CD4-positive, alpha-beta T cell (primary cell): Measurements from ENCODE around the gene ZNF628. TPM values are rescaled to one million over a fixed set of nuclear protein-coding genes. Genes with fewer than 3 reads are reported as not detected.

Experiments
- ATAC-seq: fragments of 200-7000 bp; cut with Tn5 transposase; one replicate; pipeline ENCODE4 v1.10.0; 2022; ENCODE audit warnings: mild to moderate bottlenecking; ENCODE audit not compliant: poor library complexity
- CTCF ChIA-PET: fragments of 350-600 bp; sonication (Branson Sonifier 250); formaldehyde crosslinking; loops from one replicate; lab custom pipeline; 2021; ENCODE audit warnings: antibody characterized with exemption, inconsistent platforms; lab: Charles Lee
- POLR2A ChIA-PET: fragments of 350-600 bp; sonication (Branson Sonifier 250); formaldehyde crosslinking; loops from one replicate; lab custom pipeline; 2021; ENCODE audit warnings: antibody characterized with exemption, inconsistent platforms; lab: Charles Lee
- DNase-seq, 14 experiments: peaks; one replicate each; pipeline ENCODE4 v3.0.0-alpha.2; 2013 to 2020; ENCODE audit warnings: mixed read lengths in 2 of 14
- H3K27ac ChIP-seq, 2 donors: one replicate each; pipeline versions ENCODE4 v1.5.1 to v1.7.0; 2013; ENCODE audit warnings: low read length in 2 of 2, low read depth in 1 of 2, mild to moderate bottlenecking in 1 of 2
- H3K27me3 ChIP-seq, 2 experiments: 1 replicate in 1 of 2; 2 replicates in 1 of 2; pipeline versions ENCODE4 v1.6.1 to v1.7.0; 2013; ENCODE audit warnings: low read length in 2 of 2, control low read depth in 1 of 2, mild to moderate bottlenecking in 1 of 2, moderate library complexity in 1 of 2; ENCODE audit not compliant: insufficient read depth in 2 of 2, control insufficient read depth in 1 of 2
- H3K36me3 ChIP-seq: one replicate; pipeline ENCODE4 v1.6.1; 2013; ENCODE audit warnings: low read length, control low read depth; ENCODE audit not compliant: insufficient read depth
- H3K4me1 ChIP-seq: one replicate; pipeline ENCODE4 v1.6.1; 2013; ENCODE audit warnings: low read length, control low read depth; ENCODE audit not compliant: insufficient read depth
- H3K4me3 ChIP-seq: one replicate; pipeline ENCODE4 v1.5.1; 2013; ENCODE audit warnings: mild to moderate bottlenecking, low read length, moderate library complexity
- H3K9me3 ChIP-seq, 2 experiments: 1 replicate in 1 of 2; 2 replicates in 1 of 2; pipeline versions ENCODE4 v1.6.1 to v1.7.0; 2013; ENCODE audit warnings: low read length in 2 of 2, mild to moderate bottlenecking in 2 of 2, control low read depth in 1 of 2, moderate library complexity in 1 of 2; ENCODE audit not compliant: control insufficient read depth in 1 of 2, insufficient read depth in 1 of 2
- H3K27ac Mint-ChIP-seq: one replicate; pipeline ENCODE4 v1.8.0; 2020; ENCODE audit warnings: mixed read lengths
- H3K27me3 Mint-ChIP-seq: one replicate; pipeline ENCODE4 v1.8.0; 2021; ENCODE audit warnings: mixed read lengths
- H3K36me3 Mint-ChIP-seq: one replicate; pipeline ENCODE4 v1.8.0; 2021; ENCODE audit warnings: low read depth, mixed read lengths
- H3K4me1 Mint-ChIP-seq: one replicate; pipeline ENCODE4 v1.8.0; 2021; ENCODE audit warnings: low read depth, mixed read lengths
- H3K4me3 Mint-ChIP-seq: one replicate; pipeline ENCODE4 v1.8.0; 2020; ENCODE audit warnings: mild to moderate bottlenecking, mixed read lengths
- H3K9me3 Mint-ChIP-seq: one replicate; pipeline ENCODE4 v1.8.0; 2020; ENCODE audit warnings: mixed read lengths
- CTCF ChIP-seq: fragments of 200-600 bp; IDR thresholded peaks from one replicate; pipeline ENCODE4 v1.8.0; 2022; ENCODE audit warnings: antibody characterized with exemption, mild to moderate bottlenecking
- intact Hi-C, 2 experiments: fragments of 100-400 bp; cut with DNase I in 1 of 2; cut with micrococcal nuclease in 1 of 2; formaldehyde crosslinking; loops; one replicate each; pipeline versions ENCODE4 v1.15.1 to v1.9.0; 2023 to 2025; cut with DNase I, micrococcal nuclease
- total RNA-seq, 174 experiments: library from RNA in 2 of 174; stranded (reverse) in 2 of 174; gene quantifications; one replicate each; pipeline ENCODE4 v1.2.3 and lab custom pipeline; 2021 to 2026

Gene ZNF628
- total RNA-seq, 2 experiments from 2014 or later: 26.6 to 27.2 TPM

GRCh38 chr19:55529636-55530234, 53.3 kb downstream of the ZNF628 start:
- H3K4me3 ChIP-seq: no peak overlapping the region
- Mint-ChIP-seq H3K9me3 (no peaks in the 10 kb centered on the region), H3K4me3 (no peak overlapping the region), H3K36me3 (no peaks in the 10 kb centered on the region), H3K27ac (no peak overlapping the region), H3K27me3 (no peaks in the 10 kb centered on the region), H3K4me1 (no peaks in the 10 kb centered on the region)
- DNase-seq: peak in 1 of 14 experiments; percentile 12
- no peak overlapping the region for H3K27ac ChIP-seq
- CTCF ChIA-PET: no interaction called here
- H3K9me3 ChIP-seq: no peaks in the 10 kb centered on the region
- no peak for TF ChIP-seq CTCF
- no peaks in the 10 kb centered on the region for H3K27me3 ChIP-seq
- POLR2A ChIA-PET: no interaction called here
- ATAC-seq: no peak
- no peaks in the 10 kb centered on the region for H3K36me3 ChIP-seq
- intact Hi-C loops: no loop called here
- no peaks in the 10 kb centered on the region for H3K4me1 ChIP-seq

- intact Hi-C loops: no loop called here
Measured at GRCh38 chr19:55530996-55531395, 54.6 kb downstream of the ZNF628 start.

More at GRCh38 chr19:55530996-55531395, 54.6 kb downstream of the ZNF628 start:
- Histone ChIP-seq H3K27ac (no peak overlapping the region), H3K4me1 (no peaks in the 10 kb centered on the region), H3K4me3 (no peak overlapping the region), H3K9me3 (no peaks in the 10 kb centered on the region), H3K27me3 (no peaks in the 10 kb centered on the region), H3K36me3 (no peaks in the 10 kb centered on the region)
- no peak overlapping the region for H3K27ac Mint-ChIP-seq
- H3K4me3 Mint-ChIP-seq: no peak overlapping the region
- ChIA-PET POLR2A (no interaction called here), CTCF (no interaction called here)
- H3K27me3 Mint-ChIP-seq: no peaks in the 10 kb centered on the region
- TF ChIP-seq CTCF: no peak
- H3K4me1 Mint-ChIP-seq: no peaks in the 10 kb centered on the region
- no peaks in the 10 kb centered on the region for H3K9me3 Mint-ChIP-seq
- peak in 1 of 14 experiments; percentile 10 for DNase-seq
- no peak for ATAC-seq
- no peaks in the 10 kb centered on the region for H3K36me3 Mint-ChIP-seq

Other genes with a start within 250 kb of the ZNF628 start
- 10 to 100 TPM; 11.7 to 11.8 TPM for gene TMEM86B, start 247.9 kb upstream of the ZNF628 start, total RNA-seq
- gene PPP6R1, start 217.6 kb upstream of the ZNF628 start, total RNA-seq: 100 to 1,000 TPM; 172 to 182 TPM
- gene HSPBP1, start 196.5 kb upstream of the ZNF628 start, total RNA-seq: 10 to 100 TPM; 14.3 to 15.1 TPM
- gene BRSK1, start 192.6 kb upstream of the ZNF628 start, total RNA-seq: 1 to 10 TPM; 2.6 to 2.7 TPM
- gene TMEM150B, start 151.3 kb upstream of the ZNF628 start, total RNA-seq: not detected
- 100 to 1,000 TPM; 113 to 115 TPM for gene KMT5C, start 136.7 kb upstream of the ZNF628 start, total RNA-seq
- gene COX6B2, start 121.9 kb upstream of the ZNF628 start, total RNA-seq: under 1 TPM in 1 of 2 experiments, not detected in 1; 0.28 TPM
- gene GARIN5B, start 113.4 kb upstream of the ZNF628 start, total RNA-seq: under 1 TPM in 1 of 2 experiments, not detected in 1; 0.08 TPM
- under 1 TPM; 0.22 to 0.92 TPM for gene IL11, start 106.2 kb upstream of the ZNF628 start, total RNA-seq
- gene TMEM190, start 99.8 kb upstream of the ZNF628 start, total RNA-seq: not detected
- gene TMEM238, start 92.3 kb upstream of the ZNF628 start, total RNA-seq: 10 to 100 TPM; 14.2 to 14.3 TPM
- 1,000 to 10,000 TPM; 3,995 to 4,178 TPM for gene RPL28, start 90.7 kb upstream of the ZNF628 start, total RNA-seq
- gene UBE2S, start 68.8 kb upstream of the ZNF628 start, total RNA-seq: 10 to 100 TPM; 50.9 to 62.9 TPM
- gene SHISA7, start 33.3 kb upstream of the ZNF628 start, total RNA-seq: not detected
- gene ISOC2, start 15.0 kb upstream of the ZNF628 start, total RNA-seq: 1 to 10 TPM; 1.5 to 2.2 TPM
- not detected for gene C19orf85, start 11.9 kb upstream of the ZNF628 start, total RNA-seq
- 10 to 100 TPM; 10.5 to 14.7 TPM for gene NAT14, start 8.6 kb downstream of the ZNF628 start, total RNA-seq
- 1 to 10 TPM in 1 of 2 experiments, under 1 TPM in 1; 0.42 to 1.3 TPM for gene SSC5D, start 11.8 kb downstream of the ZNF628 start, total RNA-seq
- not detected for gene SBK2, start 60.5 kb downstream of the ZNF628 start, total RNA-seq
- gene SBK3, start 68.9 kb downstream of the ZNF628 start, total RNA-seq: not detected
- 1 to 10 TPM; 6.7 to 7.1 TPM for gene ZNF579, start 104.2 kb downstream of the ZNF628 start, total RNA-seq
- gene FIZ1, start 122.9 kb downstream of the ZNF628 start, total RNA-seq: 1 to 10 TPM; 5.5 to 7.3 TPM
- 10 to 100 TPM in 1 of 2 experiments, 1 to 10 TPM in 1; 9.6 to 10.3 TPM for gene ZNF524, start 123.7 kb downstream of the ZNF628 start, total RNA-seq
- 10 to 100 TPM; 12.0 to 12.9 TPM for gene ZNF865, start 129.0 kb downstream of the ZNF628 start, total RNA-seq
- 10 to 100 TPM; 11.2 to 11.8 TPM for gene ZNF784, start 147.9 kb downstream of the ZNF628 start, total RNA-seq
- 10 to 100 TPM; 45.2 to 46.6 TPM for gene ZNF580, start 164.4 kb downstream of the ZNF628 start, total RNA-seq
- gene ZNF581, start 167.0 kb downstream of the ZNF628 start, total RNA-seq: 10 to 100 TPM; 23.1 to 24.7 TPM
- gene CCDC106, start 171.6 kb downstream of the ZNF628 start, total RNA-seq: 1 to 10 TPM; 1.7 to 1.8 TPM
- gene U2AF2, start 178.4 kb downstream of the ZNF628 start, total RNA-seq: 100 to 1,000 TPM; 209 to 212 TPM
- gene EPN1, start 198.6 kb downstream of the ZNF628 start, total RNA-seq: 10 to 100 TPM; 39.0 to 40.5 TPM